SK-N-MC (cell line): Measurements from ENCODE around the gene NPIPA3.
"Not testable (repeated sequence)": the region's sequence is repeated elsewhere in the genome, so short reads cannot be mapped to it uniquely, and the experiment has no call there.

Source experiments
- EZH2 ChIP-seq: fragments of 200-600 bp; sonication (generic); IDR thresholded peaks from one replicate; pipeline ENCODE4 v1.6.1; 2017; ENCODE audit warnings: antibody characterized with exemption
- POLR2AphosphoS5 ChIP-seq: IDR thresholded peaks from 2 replicates; pipeline ENCODE4 v1.6.1; 2012; ENCODE audit warnings: mild to moderate bottlenecking, low read depth, low read length, borderline replicate concordance

DNA sequence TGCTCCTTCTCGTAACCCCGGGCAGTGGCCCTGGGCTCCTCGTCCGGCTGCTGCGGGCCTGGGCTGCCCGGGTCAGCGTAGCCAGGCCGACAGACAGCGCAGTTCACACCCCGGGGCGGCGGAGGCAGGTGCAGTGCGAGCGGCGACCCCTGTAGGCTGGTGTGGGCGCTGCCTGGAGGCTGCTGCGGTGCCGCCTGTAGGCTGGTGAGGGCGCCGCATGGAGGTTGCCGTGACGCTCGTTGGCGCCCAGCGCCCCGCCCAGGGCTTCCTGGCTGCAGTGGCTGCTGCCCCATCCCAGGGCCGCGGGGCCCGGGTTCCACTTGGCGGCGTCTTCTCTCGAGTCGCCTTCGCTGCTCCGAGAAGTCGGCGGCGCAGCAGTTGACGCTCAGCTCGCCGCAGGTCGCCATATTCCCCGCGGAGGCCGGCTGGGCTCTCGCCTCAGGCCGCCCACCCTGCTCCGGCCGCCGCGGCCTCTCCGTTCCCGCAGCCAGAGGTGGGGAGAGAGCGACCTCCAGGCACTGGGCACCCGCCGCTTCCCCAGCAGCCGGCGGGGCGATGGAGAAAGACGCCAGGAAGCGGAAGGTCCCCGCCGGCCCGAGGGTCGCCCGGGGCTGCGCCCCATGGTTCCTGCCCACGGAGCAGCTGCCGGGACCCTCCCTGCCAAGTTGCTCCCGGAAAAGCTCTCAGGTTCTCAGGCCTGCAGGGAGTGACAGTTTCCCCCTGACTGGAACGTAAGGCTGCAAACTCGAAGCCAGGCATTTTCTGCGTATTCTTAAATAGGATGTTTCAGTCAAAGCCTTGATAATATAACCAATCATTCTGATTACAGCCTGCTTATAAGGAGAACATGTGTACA, 39.3 kb downstream of the NPIPA3 start, which contains the start of gene NPIPA2:
- not testable (repeated sequence) for TF ChIP-seq POLR2AphosphoS5, EZH2
